ENCODE measurements around the gene LTBP3.

LTBP3 gene

DNA sequence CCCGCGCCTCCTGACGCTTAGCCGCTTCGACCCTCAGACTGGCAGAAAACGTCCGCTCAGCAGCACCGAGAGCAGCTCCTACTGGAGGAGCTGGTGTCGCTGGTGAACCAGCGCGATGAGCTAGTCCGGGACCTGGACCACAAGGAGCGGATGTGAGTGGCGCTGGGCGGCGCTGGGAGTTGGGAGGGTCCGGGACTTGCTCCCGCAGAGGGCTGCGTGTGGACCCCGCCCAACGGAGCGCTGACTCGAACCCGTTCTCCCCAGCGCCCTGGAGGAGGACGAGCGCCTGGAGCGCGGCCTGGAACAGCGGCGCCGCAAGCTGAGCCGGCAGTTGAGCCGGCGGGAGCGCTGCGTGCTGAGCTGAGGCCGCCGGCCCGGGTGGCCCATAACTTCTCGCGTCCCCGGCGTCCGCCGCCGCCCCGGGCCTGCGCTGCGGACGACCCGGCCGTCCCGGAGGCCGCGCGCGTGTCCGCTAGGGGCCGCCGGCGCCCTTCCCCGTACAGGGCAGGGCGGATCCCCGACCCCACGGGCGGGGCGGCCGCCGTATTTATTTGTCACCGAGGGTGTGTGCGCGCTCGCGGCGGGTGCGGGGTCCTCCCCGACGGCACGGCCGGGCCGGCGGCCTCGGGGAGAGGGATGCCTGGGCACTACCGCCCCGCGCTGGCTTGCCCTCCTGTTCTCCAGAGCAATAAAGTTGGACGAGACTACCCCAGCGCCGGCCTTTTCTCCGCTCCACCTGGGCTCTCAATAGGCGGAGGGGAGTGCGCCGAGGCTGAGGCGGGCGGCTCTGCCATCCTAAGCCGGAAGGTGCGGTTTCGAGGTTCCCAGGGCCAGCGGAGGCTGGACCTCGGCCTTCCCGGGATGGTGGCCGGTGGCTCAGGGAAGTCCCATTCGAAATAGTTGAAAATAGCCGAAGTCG, 34.0 kb upstream of the LTBP3 start:
- Mint-ChIP-seq H3K4me3 (no peak overlapping the region), H3K36me3 (ENCODE audit: insufficient read depth) (peaks cover 23% of the 10 kb centered on the region), H3K4me1 (peaks cover 31% of the 10 kb centered on the region), H3K27me3 (no peaks in the 10 kb centered on the region), H3K9me3 (no peaks in the 10 kb centered on the region), H3K27ac (ENCODE audit: low read depth) (no peak overlapping the region)
- ATAC-seq (replicated peaks; ENCODE audit: extremely low read depth, poor library complexity, severe bottlenecking) (no peak), DNase-seq (ENCODE audit: low spot score in 2 of 2) (no peak)

DNA sequence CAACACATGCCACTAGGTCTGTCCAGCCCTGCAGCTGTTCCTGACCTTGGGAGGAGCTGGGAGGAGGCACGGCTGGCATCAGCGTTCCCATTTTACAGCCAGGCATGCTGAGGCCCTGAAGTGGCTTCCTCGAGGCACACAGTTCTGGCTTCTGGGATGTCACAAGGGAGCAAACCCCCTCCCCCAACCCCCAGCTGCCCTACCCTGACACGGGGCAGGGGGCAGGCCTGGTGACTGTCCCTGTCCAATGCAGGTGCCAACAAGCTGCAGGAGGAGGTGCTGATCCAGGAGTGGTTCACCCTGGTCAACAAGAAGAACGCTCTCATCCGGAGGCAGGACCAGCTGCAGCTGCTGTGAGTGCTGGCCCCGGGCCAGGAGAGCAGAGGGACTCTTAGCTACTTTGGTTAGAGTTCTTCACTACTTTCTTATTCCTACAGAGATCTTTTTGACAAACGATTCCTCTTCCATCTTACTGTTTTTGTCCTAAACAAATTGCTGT, 32.1 kb upstream of the LTBP3 start:
- Mint-ChIP-seq H3K27me3 (no peaks in the 10 kb centered on the region), H3K4me3 (no peak overlapping the region), H3K4me1 (peaks cover 33% of the 10 kb centered on the region), H3K27ac (ENCODE audit: low read depth) (peak overlapping the region; percentile 72), H3K36me3 (ENCODE audit: insufficient read depth) (peaks cover 21% of the 10 kb centered on the region), H3K9me3 (no peaks in the 10 kb centered on the region)
- DNase-seq (ENCODE audit: low spot score in 2 of 2) (no peak), ATAC-seq (replicated peaks; ENCODE audit: extremely low read depth, poor library complexity, severe bottlenecking) (no peak)

DNA sequence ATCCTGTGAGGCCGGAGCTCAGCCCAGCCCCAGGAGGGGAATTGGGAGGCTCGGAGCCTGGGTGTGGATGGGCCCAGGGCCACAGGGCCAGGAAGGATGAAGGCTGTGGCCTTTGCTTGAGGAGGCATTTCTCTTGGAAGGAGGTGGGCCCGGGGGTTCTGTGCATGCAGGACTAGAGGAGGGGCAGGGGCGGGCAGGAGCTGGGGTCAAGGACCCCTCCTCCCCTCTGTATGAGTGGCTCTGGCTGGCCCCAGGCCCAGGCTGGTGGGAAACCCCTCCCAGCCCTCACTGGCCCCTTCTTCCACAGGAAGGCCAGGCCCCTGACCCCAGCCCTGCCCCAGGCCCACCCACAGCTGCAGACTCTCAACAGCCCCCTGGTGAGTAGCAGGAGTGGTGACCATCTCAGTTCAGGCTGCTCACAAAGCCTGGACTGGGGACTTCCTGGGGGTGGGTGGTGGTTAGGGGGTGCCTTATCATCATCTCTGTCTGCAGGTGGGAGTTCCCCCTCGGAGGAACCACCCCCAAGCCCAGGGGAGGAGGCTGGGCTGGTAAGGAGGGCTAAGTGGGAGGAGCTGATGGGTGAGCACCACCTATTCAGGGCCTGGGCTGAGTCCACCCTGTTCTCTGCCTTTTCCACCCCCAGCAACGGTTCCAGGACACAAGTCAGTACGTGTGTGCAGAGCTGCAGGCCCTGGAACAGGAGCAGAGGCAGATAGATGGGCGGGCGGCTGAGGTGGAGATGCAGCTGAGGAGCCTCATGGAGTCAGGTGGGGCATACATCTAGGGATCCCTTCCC, 31.5 kb upstream of the LTBP3 start:
- Mint-ChIP-seq H3K9me3 (no peaks in the 10 kb centered on the region), H3K36me3 (ENCODE audit: insufficient read depth) (peaks cover 18% of the 10 kb centered on the region), H3K27ac (ENCODE audit: low read depth) (peak overlapping the region; percentile 87), H3K27me3 (no peaks in the 10 kb centered on the region), H3K4me3 (no peak overlapping the region), H3K4me1 (peaks cover 28% of the 10 kb centered on the region)
- ATAC-seq (replicated peaks; ENCODE audit: extremely low read depth, poor library complexity, severe bottlenecking), result peak; percentile 21
- DNase-seq (ENCODE audit: low spot score in 2 of 2), result no peak

DNA sequence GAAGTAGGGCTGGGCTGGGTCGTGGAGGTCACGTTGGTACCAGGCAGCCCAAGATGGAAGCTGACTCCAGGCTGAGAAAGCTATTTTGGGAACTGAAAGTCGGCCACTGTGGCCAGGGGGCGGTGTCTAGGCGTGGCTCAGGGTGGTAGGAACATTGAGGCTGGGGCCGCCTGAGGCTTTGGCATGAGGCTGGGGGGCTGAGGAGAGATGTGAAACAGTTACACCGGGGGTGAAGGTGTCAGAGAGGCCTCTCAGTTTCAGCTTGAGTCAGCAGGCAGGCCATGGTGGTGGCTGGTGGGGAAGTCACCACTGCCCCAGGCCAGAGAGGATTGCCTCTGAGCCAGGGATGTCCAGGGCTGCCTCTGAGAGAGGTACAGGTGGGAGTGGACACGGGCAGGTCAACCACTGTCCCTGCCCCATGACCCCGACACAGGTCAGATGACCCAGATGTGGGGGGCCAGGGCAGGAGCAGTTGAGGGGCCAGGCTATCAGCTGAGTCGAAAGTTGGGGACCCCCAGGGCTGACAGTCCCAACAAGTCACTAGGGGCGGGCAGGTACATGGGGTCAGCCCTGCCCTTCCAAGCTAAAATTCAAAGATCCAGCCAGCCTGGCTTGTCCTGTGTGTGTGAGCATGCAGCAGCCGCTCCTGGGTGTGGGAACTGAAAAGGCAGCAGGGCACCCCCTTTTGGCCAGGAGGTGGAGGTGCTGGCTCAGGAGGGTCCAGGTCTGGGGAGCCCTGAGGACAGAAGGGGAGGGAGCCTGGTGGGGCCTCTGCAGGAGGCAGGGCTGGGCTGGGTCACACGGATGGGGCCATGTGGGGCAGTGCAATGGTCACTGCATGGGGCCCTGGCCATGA, 30.3 kb upstream of the LTBP3 start:
- peaks cover 20% of the 10 kb centered on the region for H3K36me3 Mint-ChIP-seq (ENCODE audit: insufficient read depth)
- H3K27me3 Mint-ChIP-seq, result no peaks in the 10 kb centered on the region
- DNase-seq (ENCODE audit: low spot score in 2 of 2) (peak; percentile 62 to 71), ATAC-seq (replicated peaks; ENCODE audit: extremely low read depth, poor library complexity, severe bottlenecking) (peak; percentile 90)
- peak overlapping the region; percentile 87 for H3K27ac Mint-ChIP-seq (ENCODE audit: low read depth)
- H3K9me3 Mint-ChIP-seq, result no peaks in the 10 kb centered on the region
- peak overlapping the region; percentile 60 for H3K4me3 Mint-ChIP-seq
- H3K4me1 Mint-ChIP-seq, result peaks cover 34% of the 10 kb centered on the region

DNA sequence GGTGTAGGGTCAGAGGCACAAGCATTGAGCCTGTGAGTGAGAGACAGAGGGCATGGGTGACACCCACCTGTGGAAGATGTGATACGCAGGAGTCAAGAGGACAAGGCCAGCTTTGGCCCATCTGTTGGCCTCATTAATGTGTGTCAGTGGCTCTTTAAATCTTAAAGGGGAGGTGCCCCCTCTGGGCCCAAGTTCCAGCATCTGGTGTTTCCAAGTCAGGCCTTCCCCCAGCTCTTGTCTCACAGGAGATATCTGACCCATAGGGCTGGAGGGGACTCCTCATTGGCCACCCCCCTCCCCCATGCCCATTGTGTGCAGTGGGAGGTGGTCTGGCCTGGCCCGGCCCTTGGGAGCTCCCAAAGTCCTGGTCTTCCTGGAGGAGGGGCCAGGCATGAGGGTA, 28.5 kb upstream of the LTBP3 start:
- peak overlapping the region; percentile 11 for H3K4me3 Mint-ChIP-seq
- DNase-seq (ENCODE audit: low spot score in 2 of 2) (no peak), ATAC-seq (replicated peaks; ENCODE audit: extremely low read depth, poor library complexity, severe bottlenecking) (no peak)
- H3K27ac Mint-ChIP-seq (ENCODE audit: low read depth), result no peak overlapping the region
- no peaks in the 10 kb centered on the region for H3K9me3 Mint-ChIP-seq
- H3K4me1 Mint-ChIP-seq, result peaks cover 51% of the 10 kb centered on the region
- H3K36me3 Mint-ChIP-seq (ENCODE audit: insufficient read depth), result peaks cover 21% of the 10 kb centered on the region
- no peaks in the 10 kb centered on the region for H3K27me3 Mint-ChIP-seq

DNA sequence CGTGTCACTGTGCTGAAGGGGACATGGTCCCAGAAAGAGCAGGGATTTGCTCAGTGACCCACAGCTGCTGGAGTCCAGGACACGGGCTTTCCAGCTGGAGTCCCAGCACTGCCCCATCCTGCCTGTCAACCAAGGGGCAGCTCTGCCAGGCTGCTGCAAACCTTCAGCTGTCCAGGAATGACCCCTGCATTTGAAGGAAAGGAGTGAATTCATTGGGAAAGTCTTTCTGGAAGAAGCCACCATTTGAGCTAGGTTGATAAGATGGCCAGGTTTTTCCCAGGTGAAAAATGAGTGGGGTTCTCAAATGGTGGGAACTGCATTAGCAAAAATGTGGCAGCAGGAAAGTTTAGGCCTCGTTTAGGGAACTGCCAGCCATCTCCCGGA, 28.1 kb upstream of the LTBP3 start:
- peaks cover 54% of the 10 kb centered on the region for H3K4me1 Mint-ChIP-seq
- peak overlapping the region; percentile 11 for H3K4me3 Mint-ChIP-seq
- DNase-seq (ENCODE audit: low spot score in 2 of 2), result no peak
- H3K36me3 Mint-ChIP-seq (ENCODE audit: insufficient read depth), result peaks cover 20% of the 10 kb centered on the region
- H3K27me3 Mint-ChIP-seq, result no peaks in the 10 kb centered on the region
- no peak overlapping the region for H3K27ac Mint-ChIP-seq (ENCODE audit: low read depth)
- no peaks in the 10 kb centered on the region for H3K9me3 Mint-ChIP-seq
- ATAC-seq (replicated peaks; ENCODE audit: extremely low read depth, poor library complexity, severe bottlenecking), result no peak

DNA sequence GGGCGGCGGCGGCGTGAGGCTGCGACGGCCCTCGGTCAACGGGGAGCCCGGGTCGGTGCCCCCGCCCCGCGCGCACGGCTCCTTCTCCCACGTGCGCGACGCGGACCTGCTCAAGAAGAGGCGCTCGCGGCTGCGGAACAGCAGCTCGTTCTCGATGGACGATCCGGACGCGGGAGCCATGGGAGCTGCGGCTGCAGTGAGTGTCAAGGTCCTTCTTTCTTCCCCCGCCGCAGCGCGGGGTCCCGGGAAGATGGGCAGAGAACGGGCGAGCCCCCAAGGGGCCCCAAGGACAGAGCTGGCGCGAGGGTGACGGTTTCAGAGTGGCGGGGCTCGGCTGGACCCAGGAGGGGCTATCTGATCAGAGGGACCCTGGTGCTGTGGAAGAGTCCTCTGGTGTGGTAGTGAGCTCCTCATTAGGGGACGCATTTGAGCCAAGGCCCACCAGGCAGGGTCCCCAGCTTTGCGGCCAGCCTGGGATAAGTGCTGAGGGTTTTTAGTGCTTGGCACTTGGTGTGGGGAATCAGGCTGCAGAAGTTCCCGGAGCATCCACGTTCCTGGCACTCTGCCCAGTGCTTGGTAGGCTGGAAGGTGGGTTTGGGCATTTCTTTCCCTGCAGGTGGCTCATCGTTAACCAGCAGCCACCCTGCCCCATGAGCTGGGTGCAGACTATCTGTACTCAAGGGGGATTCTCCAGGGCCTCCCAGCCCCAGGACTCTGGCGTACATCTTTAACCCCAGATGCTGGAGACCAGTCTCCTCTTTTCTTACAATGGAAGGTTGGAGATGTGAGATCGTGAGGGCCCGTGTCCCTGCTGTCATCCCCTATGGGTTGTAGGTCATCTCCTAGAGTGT, 27.5 kb upstream of the LTBP3 start:
- H3K4me3 Mint-ChIP-seq, result peak overlapping the region; percentile 11
- H3K4me1 Mint-ChIP-seq, result peaks cover 54% of the 10 kb centered on the region

DNA sequence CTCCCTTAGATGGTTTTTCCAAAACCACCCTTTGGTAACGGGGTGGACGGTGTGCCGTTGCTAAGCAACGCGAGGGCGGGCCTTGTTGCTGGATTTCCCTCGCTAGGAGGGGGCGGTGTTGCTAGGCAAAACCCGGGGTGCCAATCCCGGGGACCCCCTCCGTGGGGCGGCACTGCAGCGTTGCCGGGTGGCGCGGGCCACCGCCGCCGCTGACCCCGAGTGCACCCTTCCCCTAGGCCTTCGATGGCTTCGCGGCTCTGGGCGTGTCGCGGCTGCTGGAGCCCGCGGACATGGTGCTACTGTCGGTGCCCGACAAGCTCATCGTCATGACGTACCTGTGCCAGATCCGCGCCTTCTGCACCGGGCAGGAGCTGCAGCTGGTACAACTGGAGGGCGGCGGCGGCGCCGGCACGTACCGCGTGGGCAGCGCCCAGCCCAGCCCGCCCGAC, 26.6 kb upstream of the LTBP3 start:
- H3K4me3 Mint-ChIP-seq, result no peak overlapping the region
- H3K27ac Mint-ChIP-seq (ENCODE audit: low read depth), result no peak overlapping the region
- no peaks in the 10 kb centered on the region for H3K27me3 Mint-ChIP-seq
- DNase-seq (ENCODE audit: low spot score in 2 of 2), result no peak
- H3K9me3 Mint-ChIP-seq, result no peaks in the 10 kb centered on the region
- peaks cover 22% of the 10 kb centered on the region for H3K36me3 Mint-ChIP-seq (ENCODE audit: insufficient read depth)
- ATAC-seq (replicated peaks; ENCODE audit: extremely low read depth, poor library complexity, severe bottlenecking), result no peak
- peaks cover 56% of the 10 kb centered on the region for H3K4me1 Mint-ChIP-seq

More for the DNA sequence above, 27.5 kb upstream of the LTBP3 start:
- H3K27me3 Mint-ChIP-seq, result no peaks in the 10 kb centered on the region
- peaks cover 24% of the 10 kb centered on the region for H3K36me3 Mint-ChIP-seq (ENCODE audit: insufficient read depth)
- H3K9me3 Mint-ChIP-seq, result no peaks in the 10 kb centered on the region
- DNase-seq (ENCODE audit: low spot score in 2 of 2) (no peak), ATAC-seq (replicated peaks; ENCODE audit: extremely low read depth, poor library complexity, severe bottlenecking) (no peak)
- H3K27ac Mint-ChIP-seq (ENCODE audit: low read depth), result no peak overlapping the region

DNA sequence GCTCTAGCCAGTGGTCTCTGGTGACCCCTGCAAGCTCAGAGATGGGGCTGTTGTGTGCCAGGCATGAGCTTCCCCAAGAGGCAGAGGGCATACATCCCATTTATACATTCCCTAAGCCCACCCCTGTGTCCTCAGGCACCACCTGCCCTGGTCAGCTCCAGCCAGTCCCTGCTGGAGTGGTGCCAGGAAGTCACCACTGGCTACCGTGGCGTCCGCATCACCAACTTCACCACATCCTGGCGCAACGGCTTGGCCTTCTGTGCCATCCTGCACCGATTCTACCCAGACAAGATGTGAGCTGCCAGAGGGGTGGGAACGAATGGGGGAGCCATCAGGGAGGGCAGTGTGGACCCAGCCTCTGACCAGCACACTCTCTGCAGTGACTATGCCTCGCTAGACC, 25.9 kb upstream of the LTBP3 start:
- Mint-ChIP-seq H3K36me3 (ENCODE audit: insufficient read depth) (peaks cover 26% of the 10 kb centered on the region), H3K4me1 (peaks cover 58% of the 10 kb centered on the region), H3K27me3 (no peaks in the 10 kb centered on the region), H3K27ac (ENCODE audit: low read depth) (no peak overlapping the region), H3K9me3 (no peaks in the 10 kb centered on the region), H3K4me3 (no peak overlapping the region)
- no peak for DNase-seq (ENCODE audit: low spot score in 2 of 2)
- no peak for ATAC-seq (replicated peaks; ENCODE audit: extremely low read depth, poor library complexity, severe bottlenecking)

DNA sequence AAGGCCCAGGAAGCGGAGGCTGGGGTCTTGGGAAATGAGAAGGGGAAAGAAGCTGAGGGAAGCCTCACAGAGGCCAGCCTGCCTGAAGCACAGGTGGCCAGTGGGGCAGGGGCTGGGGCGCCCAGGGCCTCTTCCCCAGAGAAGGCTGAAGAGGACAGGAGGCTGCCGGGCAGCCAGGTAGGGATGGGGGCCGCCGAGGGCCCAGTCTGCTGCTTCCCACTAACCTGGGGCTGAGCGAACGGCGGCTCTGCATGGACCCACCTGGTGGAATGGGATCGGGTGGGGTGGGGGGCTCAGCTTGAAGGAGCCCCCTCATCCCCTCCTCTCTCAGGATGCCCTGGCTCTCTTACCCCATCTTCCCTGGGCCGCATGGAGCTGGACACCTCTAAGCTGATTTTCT, 25.4 kb upstream of the LTBP3 start:
- no peak for DNase-seq (ENCODE audit: low spot score in 2 of 2)
- no peaks in the 10 kb centered on the region for H3K9me3 Mint-ChIP-seq
- peaks cover 26% of the 10 kb centered on the region for H3K36me3 Mint-ChIP-seq (ENCODE audit: insufficient read depth)
- H3K4me3 Mint-ChIP-seq, result no peak overlapping the region
- H3K27ac Mint-ChIP-seq (ENCODE audit: low read depth), result peak overlapping the region; percentile 82
- no peak for ATAC-seq (replicated peaks; ENCODE audit: extremely low read depth, poor library complexity, severe bottlenecking)
- H3K27me3 Mint-ChIP-seq, result no peaks in the 10 kb centered on the region
- H3K4me1 Mint-ChIP-seq, result peaks cover 56% of the 10 kb centered on the region

DNA sequence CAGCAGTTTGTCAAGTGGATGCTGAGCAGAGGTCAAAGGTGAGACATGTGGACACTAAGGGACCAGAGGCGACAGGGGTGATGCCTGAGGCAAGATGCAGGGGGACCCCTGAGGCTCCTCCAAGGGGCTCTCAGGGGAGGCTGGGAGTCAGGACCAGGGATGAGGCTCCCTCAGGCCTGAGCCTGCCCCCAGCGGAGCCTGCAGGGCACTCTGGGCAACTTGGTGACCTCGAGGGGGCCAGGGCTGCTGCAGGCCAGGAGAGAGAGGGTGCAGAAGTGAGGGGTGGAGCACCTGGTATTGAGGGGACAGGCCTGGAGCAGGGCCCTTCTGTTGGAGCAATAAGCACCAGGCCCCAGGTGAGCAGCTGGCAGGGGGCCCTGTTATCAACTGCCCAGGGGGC, 23.8 kb upstream of the LTBP3 start:
- peak overlapping the region; percentile 82 for H3K27ac Mint-ChIP-seq (ENCODE audit: low read depth)
- no peaks in the 10 kb centered on the region for H3K9me3 Mint-ChIP-seq
- peaks cover 24% of the 10 kb centered on the region for H3K36me3 Mint-ChIP-seq (ENCODE audit: insufficient read depth)
- peaks cover 54% of the 10 kb centered on the region for H3K4me1 Mint-ChIP-seq
- ATAC-seq (replicated peaks; ENCODE audit: extremely low read depth, poor library complexity, severe bottlenecking) (no peak), DNase-seq (ENCODE audit: low spot score in 2 of 2) (no peak)
- H3K4me3 Mint-ChIP-seq, result no peak overlapping the region
- H3K27me3 Mint-ChIP-seq, result no peaks in the 10 kb centered on the region
